ENCODE measurements around the gene INTS13.

DNA sequence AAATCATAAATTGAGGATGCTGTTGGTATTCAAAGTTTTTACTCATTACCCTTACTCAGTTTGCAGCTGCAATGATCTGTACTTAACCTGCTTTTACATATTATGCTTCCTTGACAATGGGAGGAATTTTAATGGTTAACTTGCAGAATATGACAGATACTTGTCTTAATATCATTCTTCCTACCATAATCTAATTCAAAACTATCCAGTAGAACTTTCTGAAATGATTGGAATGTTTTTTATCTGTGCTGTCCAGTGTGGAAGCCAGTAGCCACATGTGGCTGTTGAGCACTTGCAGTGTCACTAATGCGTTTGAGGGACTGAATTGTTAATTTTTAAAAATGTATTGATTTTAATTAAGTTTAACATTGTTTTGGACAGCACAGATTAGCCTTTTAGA lies 24.0 kb upstream of the INTS13 start:
- TF ChIP-seq CTCF (IDR thresholded peaks at IDR 0.05; ENCODE audit: low read depth, low read length, poor library complexity, severe bottlenecking) = no peak
- no peak for TF ChIP-seq EZH2phosphoT487 (IDR thresholded peaks at IDR 0.05; ENCODE audit: borderline replicate concordance, low read length)
